HEK293T (cell line): ENCODE data around the gene CTSE.

Source experiments
- CTCF ChIA-PET: fragments of 350-600 bp; formaldehyde crosslinking; extraction: SDS; loops from one replicate; lab custom pipeline; 2021; ENCODE audit warnings: antibody characterized with exemption, inconsistent platforms; lab: Yijun Ruan, JAX
- POLR2A ChIA-PET: fragments of 350-600 bp; formaldehyde crosslinking; extraction: SDS; loops from one replicate; lab custom pipeline; 2020; ENCODE audit warnings: antibody characterized with exemption, inconsistent platforms; lab: Yijun Ruan, JAX
- DNase-seq: peaks from one replicate; pipeline ENCODE4 v3.0.0; 2012; ENCODE audit warnings: mixed read lengths; ENCODE audit errors: extremely low spot score
- ARNT ChIP-seq: fragments of 450-650 bp; IDR thresholded peaks from 2 replicates; pipeline ENCODE4 v1.6.1; 2017; ENCODE audit warnings: mild to moderate bottlenecking
- BHLHE40 ChIP-seq: fragments of 450-650 bp; IDR thresholded peaks from 2 replicates; pipeline ENCODE4 v1.6.1; 2016; ENCODE audit warnings: mild to moderate bottlenecking, moderate library complexity, borderline replicate concordance
- CTBP1 ChIP-seq: fragments of 450-650 bp; IDR thresholded peaks from 2 replicates; pipeline ENCODE4 v1.6.1; 2016; ENCODE audit warnings: borderline replicate concordance
- ELF4 ChIP-seq: fragments of 450-650 bp; IDR thresholded peaks from 2 replicates; pipeline ENCODE4 v1.6.1; 2017; ENCODE audit warnings: antibody characterized with exemption
- FOXA1 ChIP-seq: fragments of 450-650 bp; IDR thresholded peaks from 2 replicates; pipeline ENCODE4 v1.6.1; 2016; ENCODE audit warnings: mild to moderate bottlenecking
- FOXK2 ChIP-seq: fragments of 450-650 bp; IDR thresholded peaks from 2 replicates; pipeline ENCODE4 v1.6.1; 2016; ENCODE audit warnings: mild to moderate bottlenecking
- FOXM1 ChIP-seq: fragments of 450-650 bp; IDR thresholded peaks from 2 replicates; pipeline ENCODE4 v1.6.1; 2017; ENCODE audit warnings: mild to moderate bottlenecking, borderline replicate concordance
- HDGF ChIP-seq: fragments of 450-650 bp; IDR thresholded peaks from 2 replicates; pipeline ENCODE4 v1.6.1; 2017; ENCODE audit warnings: antibody characterized with exemption, borderline replicate concordance
- L3MBTL2 ChIP-seq: fragments of 450-650 bp; conservative IDR thresholded peaks from 2 replicates; pipeline ENCODE4 v1.6.1; 2016; ENCODE audit warnings: mild to moderate bottlenecking
- LEF1 ChIP-seq: fragments of 450-650 bp; IDR thresholded peaks from 2 replicates; pipeline ENCODE4 v1.6.1; 2017; ENCODE audit warnings: mild to moderate bottlenecking, borderline replicate concordance
- NFRKB ChIP-seq: fragments of 450-650 bp; IDR thresholded peaks from 2 replicates; pipeline ENCODE4 v1.6.1; 2016; ENCODE audit warnings: mild to moderate bottlenecking, moderate library complexity
- SP1 ChIP-seq: fragments of 450-650 bp; IDR thresholded peaks from 2 replicates; pipeline ENCODE4 v1.6.1; 2017
- SUZ12 ChIP-seq: fragments of 450-650 bp; IDR thresholded peaks from 2 replicates; pipeline ENCODE4 v1.6.1; 2016; ENCODE audit warnings: mild to moderate bottlenecking
- TARDBP ChIP-seq: fragments of 450-650 bp; IDR thresholded peaks from 2 replicates; pipeline ENCODE4 v1.6.1; 2016
- ZNF384 ChIP-seq: fragments of 450-650 bp; IDR thresholded peaks from 2 replicates; pipeline ENCODE4 v1.6.1; 2016
- TF ChIP-seq, protein P1 (sequence below): fragments of 450-650 bp; IDR thresholded peaks from 2 replicates; pipeline ENCODE4 v1.6.1; 2016

The CTSE gene

DNA sequence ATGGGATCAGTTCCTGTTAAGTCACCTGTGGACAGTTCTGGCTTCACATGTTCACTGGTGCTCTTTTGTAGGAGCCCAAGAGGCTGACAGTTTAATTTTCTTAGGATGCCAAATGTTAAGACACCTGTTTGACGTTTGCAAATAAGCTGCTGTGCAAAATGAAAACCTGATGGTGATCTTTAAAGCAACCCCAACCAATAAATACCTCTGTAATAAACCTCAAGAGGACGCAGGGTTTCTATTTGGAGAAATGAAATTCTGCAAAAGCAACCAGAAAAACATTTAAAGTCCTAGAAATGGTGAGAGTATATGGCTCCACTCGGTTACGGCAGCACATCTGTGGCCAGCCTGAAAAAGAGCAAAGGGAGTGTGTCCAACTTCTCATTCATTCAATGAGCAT is 23.6 kb upstream of the CTSE start:
- ChIA-PET POLR2A (no interaction called here), CTCF (no interaction called here)
- no peak for DNase-seq
- TF ChIP-seq TARDBP (no peak), LEF1 (no peak), HDGF (no peak), ARNT (no peak), FOXA1 (no peak), ELF4 (no peak), BHLHE40 (no peak), FOXM1 (no peak), NFRKB (no peak), CTBP1 (no peak), L3MBTL2 (no peak), FOXK2 (no peak), ZNF384 (no peak), SUZ12 (no peak), SP1 (no peak)
- TF ChIP-seq, protein P1, sequence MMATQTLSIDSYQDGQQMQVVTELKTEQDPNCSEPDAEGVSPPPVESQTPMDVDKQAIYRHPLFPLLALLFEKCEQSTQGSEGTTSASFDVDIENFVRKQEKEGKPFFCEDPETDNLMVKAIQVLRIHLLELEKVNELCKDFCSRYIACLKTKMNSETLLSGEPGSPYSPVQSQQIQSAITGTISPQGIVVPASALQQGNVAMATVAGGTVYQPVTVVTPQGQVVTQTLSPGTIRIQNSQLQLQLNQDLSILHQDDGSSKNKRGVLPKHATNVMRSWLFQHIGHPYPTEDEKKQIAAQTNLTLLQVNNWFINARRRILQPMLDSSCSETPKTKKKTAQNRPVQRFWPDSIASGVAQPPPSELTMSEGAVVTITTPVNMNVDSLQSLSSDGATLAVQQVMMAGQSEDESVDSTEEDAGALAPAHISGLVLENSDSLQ, result no peak

DNA sequence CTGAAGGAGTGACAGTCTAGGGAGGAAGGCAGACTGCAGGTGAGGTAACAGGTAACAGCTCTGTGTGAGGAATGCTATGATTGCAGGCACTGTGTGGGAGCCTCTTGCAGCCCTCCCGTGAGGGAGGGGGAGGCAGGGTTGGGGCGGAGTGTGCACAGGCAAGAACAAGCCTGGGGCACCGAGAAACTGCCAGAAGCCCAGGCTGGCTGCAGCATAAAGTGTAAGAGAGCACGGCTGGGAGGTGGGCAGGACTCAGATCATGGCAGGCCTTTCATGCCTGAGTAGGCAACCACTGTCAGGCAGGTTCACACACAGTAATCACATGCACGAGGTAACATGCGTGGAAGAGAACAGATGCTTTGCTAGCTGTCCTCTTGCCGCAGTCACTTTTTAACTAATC is 17.9 kb upstream of the CTSE start:
- no peak for TF ChIP-seq ZNF384
- no peak for TF ChIP-seq HDGF
- no peak for TF ChIP-seq ARNT
- TF ChIP-seq NFRKB, result no peak
- no peak for TF ChIP-seq FOXK2
- no peak for TF ChIP-seq L3MBTL2
- no peak for TF ChIP-seq LEF1
- no peak for TF ChIP-seq FOXM1
- TF ChIP-seq CTBP1, result no peak
- no peak for TF ChIP-seq FOXA1
- TF ChIP-seq SUZ12, result no peak
- TF ChIP-seq BHLHE40, result no peak
- no peak for DNase-seq
- CTCF ChIA-PET, result no interaction called here
- POLR2A ChIA-PET, result no interaction called here

DNA sequence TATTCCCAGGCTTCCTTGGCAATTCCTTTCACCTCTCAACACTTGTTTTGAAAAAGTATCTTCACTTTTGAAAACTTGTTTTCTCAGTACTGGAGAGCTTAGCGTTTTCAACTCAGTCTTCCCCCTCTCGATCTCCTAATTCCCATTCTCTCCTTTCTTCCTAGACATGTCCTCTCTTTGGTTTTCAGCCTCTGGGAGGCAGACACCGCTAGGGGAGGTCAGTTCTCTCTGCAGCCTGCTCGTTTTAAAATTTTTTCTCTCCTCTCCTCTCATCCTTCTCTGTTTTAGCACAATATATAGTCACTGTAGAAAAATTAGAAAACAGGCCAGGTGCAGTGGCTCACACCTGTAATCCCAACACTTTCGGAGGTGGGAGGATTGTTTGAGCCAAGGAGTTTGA is 16.6 kb upstream of the CTSE start:
- ChIA-PET POLR2A (no interaction called here), CTCF (interaction anchor here (1.0 to 1.1 kb wide), 2 partner anchors 56 to 66 kb away, joined by 4 to 5 read pairs; no protein-coding TSS in a partner anchor)
- TF ChIP-seq ZNF384 (no peak), FOXM1 (no peak), HDGF (no peak)
- DNase-seq, result no peak

DNA sequence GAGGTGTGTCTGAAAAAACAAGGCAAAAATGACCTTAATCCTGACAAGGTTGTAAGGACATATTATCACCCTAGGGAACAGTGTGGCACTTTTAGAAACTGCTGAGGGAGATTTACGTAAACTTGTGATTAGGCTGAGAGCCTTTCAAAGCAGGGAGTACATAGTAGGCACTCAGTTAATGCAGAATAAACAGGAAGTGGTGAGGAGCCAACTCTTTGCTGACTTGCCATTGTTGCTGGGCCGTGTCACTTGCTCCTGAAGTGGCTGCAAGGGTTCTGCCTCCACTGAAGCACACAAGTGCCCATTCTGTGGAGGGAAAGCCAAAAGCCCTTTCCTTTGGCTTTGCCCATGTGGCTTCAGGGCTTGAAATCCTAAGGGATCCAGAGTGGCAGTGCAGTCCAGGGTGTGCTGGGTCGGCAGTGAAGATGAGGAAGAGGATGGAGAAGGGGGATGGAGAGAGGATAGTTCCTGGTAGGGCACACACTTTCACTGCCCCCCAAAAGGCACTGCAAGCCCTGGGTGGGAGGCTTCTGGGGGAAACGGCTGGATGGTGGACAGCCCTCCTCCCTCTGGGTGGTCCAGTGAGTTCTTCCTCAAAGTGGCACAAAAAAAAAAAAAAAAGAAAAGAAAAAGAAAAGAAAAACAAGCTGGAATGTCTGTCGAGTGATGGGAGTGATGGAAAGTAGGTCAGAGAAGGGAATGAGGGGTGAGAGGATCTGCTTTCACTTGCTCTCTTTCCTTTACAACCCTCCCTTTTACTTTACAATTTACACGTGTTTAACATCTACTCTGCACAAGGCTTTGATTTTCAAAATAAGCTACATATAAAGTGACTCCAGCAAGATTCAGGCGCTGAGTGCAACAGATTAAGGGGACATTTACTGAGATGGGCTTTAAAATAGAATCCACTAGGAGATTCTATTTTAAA is 15.6 kb upstream of the CTSE start:
- DNase-seq, result no peak
- ChIA-PET CTCF (interaction anchor here (1.0 to 1.1 kb wide), 2 partner anchors 55 to 67 kb away, joined by 4 to 5 read pairs; no protein-coding TSS in a partner anchor), POLR2A (no interaction called here)
- TF ChIP-seq TARDBP (no peak), CTBP1 (no peak), L3MBTL2 (no peak), ELF4 (no peak), SP1 (no peak), LEF1 (no peak), FOXM1 (no peak), NFRKB (no peak), SUZ12 (no peak), ZNF384 (no peak), HDGF (no peak), ARNT (no peak), BHLHE40 (no peak)

DNA sequence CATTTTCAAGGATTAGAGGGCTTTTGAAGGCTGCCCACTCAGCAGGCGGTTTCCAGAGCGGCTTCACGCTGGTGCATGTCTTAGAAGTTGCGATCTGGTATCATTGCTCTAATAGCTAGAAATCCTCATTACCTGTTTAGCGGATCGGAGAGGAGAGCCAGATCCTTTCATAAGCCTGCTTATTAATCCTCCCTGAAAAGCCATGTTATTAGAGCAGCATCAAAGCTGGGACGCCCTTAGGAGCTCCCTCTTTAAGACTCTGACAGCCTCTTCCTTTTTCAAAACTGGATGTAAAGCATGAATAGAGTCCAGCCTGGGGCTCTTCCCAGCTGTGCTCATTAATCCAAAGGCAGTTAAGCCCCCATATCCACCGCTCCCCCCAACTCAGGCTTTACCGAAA is 13.9 kb upstream of the CTSE start:
- POLR2A ChIA-PET, result no interaction called here
- no peak for DNase-seq
- no peak for TF ChIP-seq LEF1
- no peak for TF ChIP-seq FOXK2
- TF ChIP-seq, protein P1, result no peak
- no peak for TF ChIP-seq BHLHE40
- TF ChIP-seq SUZ12, result no peak
- TF ChIP-seq CTBP1, result no peak
- no peak for TF ChIP-seq L3MBTL2
- TF ChIP-seq NFRKB, result no peak
- TF ChIP-seq HDGF, result no peak
- TF ChIP-seq ARNT, result no peak
- CTCF ChIA-PET, result interaction anchor here (1.0 kb wide), 1 partner anchor 46 kb away, joined by 5 read pairs; no protein-coding TSS in a partner anchor

DNA sequence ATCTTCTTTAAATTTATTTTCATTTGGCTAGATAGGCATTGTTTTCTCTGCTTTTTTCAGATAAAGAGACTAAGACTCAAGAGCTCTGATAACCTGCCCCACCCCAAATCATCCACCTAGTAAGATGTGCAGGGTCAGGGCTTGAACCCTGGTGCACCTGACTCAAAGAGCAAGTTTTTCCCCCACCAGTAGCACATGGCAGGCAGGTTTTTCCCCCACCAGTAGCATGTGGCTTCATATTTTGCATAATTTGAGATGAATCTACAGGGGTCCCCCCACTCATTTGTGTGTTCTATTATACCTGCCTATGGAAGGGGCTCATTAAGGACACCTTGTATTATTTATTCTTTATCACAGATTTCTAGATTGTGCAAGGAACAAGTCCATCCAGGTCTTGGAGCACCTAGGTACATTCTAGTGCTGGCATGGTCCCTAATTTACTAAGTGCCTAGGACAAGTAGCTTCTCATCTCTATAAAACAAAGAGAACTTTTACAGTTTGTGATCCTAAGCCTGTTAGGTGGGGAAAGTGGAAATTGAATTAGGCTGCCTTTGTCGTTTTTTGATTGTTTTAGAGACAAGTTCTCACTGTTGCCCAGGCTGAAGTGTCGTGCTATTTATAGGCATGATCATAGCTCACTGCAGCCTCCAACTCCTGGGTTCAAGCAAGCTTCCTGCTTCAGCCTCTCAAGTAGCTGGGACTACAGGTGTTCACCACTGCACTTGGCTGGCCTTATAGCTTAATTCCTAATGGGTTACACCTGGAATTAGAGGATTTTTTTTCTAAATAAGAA is 13.2 kb upstream of the CTSE start:
- no peak for DNase-seq
- ChIA-PET POLR2A (no interaction called here), CTCF (interaction anchor here (1.0 kb wide), 1 partner anchor 47 kb away, joined by 5 read pairs; no protein-coding TSS in a partner anchor)
- TF ChIP-seq BHLHE40 (no peak), SP1 (no peak), ZNF384 (no peak), TARDBP (no peak), SUZ12 (no peak)
